KG1 (cell line): ENCODE data around the gene INHBA.

Experiments used
- DNase-seq: peaks from one replicate; lab custom pipeline; 2025; lab: John Stamatoyannopoulos, UW

The INHBA gene

DNA sequence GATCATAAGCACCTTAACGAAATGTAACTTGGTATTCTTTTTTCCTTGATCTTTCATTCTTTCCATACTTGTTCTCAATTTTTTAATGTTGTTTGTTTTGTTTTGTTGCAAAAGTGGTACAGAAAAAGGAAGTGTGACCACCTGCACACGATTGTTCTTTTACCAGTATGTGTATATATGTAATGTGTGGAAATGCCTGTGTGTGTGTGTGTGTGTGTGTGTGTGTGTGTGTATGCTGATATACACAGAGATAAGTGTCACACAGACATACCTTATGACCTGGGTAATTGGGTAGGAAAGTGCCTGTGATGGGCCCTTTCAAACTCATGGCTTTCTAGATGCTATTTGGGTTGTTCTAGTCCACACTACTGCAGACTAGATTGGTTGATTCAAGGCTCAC, 14.0 kb downstream of the INHBA start:
- DNase-seq = no peak

DNA sequence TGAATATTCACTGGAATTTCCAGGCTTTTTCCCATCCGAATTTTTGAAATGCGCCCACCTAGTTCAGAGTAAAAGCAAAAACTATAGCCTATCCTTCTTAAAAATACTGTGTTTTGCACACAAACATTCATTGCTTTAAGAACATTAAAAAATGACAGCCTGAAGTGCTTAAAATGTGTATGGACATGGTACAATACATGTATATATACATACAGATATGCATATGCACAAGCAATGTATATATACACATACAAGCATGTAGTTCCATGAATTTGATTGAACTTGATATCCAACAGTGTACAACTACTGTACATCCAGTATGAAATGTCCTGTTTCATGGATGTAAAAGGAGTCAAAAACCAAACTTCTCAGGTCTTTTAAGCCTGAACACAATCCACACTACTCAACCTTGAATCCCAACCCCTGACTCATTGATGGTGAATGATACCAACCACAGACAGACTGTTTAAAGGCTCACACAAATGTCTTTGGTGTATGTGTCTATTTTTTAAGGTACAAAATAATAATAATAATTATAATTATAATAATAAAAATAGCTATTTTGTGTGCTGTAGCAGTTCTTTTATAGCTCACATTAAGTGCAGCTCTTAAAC, 14.8 kb downstream of the INHBA start:
- no peak for DNase-seq

DNA sequence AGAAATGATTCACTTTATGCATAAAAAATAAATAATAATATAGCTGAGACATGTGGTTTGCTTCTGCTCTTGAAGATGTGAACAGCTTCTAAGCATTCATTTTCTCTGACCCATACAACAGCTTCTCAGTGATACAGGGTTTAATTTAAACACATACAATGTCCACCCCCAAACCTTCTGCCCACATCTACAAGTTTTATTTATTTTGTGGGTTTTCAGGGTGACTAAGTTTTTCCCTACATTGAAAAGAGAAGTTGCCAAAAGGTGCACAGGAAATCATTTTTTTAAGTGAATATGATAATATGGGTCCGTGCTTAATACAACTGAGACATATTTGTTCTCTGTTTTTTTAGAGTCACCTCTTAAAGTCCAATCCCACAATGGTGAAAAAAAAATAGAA, 17.2 kb downstream of the INHBA start:
- DNase-seq = no peak

- no peak for DNase-seq
Observed at GRCh38 chr7:41682422-41682821, 20.5 kb downstream of the INHBA start.

DNA sequence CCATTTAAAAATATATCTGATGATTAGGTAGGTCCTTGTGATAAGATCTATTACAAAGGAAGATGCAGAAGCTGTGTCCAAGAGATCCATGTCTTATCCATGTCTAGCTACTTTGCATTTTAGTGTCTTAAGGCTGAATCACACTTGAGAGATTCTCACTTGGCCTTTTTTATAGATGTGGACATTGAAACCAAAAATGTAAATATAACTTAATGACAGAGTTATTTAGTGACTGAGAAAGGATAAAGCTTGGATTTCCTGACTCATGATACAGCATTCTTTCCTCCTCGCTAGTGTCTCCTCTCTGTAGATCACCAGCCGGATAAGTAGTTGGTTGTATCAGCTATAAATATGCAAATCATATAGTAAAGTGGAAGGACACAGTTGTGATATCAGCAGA, 23.3 kb downstream of the INHBA start:
- DNase-seq = no peak

- DNase-seq = no peak
Observed at GRCh38 chr7:41674505-41675023, 28.3 kb downstream of the INHBA start.

DNA sequence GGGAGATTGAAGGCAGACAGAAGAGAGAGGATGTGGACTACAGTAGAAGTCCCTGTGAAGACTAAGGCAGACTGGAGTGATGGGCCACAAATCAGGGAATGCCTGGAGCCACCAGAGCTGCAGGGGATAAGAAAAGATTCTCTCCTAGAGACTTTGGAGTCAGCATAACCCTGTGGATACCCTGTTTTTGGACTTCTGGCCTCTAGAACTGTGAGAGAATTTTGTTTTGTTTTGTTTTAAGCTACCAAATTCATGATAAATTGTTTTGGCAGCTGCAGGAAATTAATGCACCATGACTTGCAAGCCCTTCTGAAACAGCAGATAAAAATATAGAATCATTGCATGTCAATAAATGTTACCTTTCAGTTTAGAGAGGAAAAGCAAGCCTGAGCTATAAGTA, 41.3 kb downstream of the INHBA start:
- DNase-seq = no peak

DNA sequence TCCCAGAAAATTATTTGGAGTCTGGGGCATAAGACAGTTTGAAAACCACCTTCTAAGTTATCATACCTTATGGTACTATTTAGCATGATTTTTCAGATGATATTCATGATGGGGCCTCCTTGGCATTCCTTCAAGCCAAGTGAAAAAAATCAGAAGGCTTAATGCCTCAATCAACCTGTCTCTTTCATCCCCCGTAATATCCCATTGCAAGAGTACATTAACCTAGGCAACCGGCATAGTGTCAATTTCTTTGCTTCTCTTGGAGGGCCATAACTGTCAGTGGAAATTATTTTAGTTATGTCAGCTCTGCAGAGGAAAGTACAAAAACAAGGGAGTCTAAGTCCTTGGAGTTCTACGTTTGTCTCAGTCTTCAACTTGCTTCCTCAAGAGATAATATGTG, 43.4 kb downstream of the INHBA start:
- DNase-seq = no peak

DNA sequence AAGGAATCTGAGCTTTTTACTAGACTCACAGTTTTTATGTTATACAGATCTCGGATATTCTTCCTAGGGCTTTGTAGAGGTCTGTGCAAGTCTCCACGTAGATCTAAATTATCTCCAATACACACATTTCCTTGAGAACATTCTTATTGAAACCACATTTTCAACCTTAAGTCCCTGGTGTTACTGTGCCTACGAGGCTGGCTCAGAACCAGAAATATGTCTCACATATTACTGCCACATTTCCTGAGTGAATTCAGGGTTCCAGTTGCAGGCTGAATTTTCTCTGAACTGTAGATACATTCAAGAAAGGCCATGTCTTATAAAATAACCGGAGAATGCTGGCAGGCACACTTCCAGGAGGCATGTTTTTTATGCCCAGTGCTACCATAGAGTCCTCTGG, 46.5 kb downstream of the INHBA start:
- DNase-seq = peak; percentile 54

DNA sequence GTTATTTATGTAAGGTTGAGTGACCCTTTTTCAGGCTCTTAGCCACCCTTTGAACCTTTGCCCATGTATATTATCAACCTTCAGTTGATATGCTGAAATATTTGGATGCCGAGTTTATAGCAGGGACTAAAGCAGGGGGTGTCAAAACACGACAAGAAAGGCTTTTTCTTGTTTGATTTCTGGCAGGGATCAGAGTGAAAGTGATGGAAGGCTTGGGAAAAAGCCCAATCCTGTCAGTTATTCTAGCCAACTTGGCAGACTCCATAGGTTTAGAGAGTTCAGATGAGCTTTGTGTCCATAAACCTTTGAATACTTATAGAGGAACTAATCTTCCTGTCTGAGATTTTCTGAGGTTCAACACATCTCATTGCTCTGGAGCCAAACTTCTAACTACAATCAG, 47.5 kb downstream of the INHBA start:
- no peak for DNase-seq

- no peak for DNase-seq
Observed at GRCh38 chr7:41652267-41652666, 50.6 kb downstream of the INHBA start.

GRCh38 chr7:41648501-41648900, 54.4 kb downstream of the INHBA start:
- DNase-seq = no peak

DNA sequence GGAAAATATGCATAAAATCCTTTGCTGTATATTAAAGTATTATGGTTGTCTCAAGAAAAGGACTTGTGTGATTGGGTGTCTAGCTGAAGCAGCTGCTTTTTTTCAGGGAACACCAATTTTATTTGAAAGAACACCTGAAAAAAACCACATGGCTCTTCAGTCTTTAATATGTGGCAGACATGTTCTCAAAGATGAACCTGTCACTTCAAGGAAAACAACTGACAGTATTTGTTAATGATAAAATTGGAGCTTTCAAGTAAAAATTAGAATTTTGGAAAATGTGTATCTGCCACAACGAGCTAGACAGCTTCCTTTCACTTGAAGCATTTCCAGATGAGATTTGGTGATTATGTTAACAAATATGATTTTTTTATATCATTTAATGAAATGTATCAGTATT, 59.3 kb downstream of the INHBA start:
- no peak for DNase-seq

- no peak for DNase-seq
Observed at GRCh38 chr7:41641665-41642014, 61.2 kb downstream of the INHBA start.

- DNase-seq = no peak
Observed at GRCh38 chr7:41641011-41641664, 61.8 kb downstream of the INHBA start.

DNA sequence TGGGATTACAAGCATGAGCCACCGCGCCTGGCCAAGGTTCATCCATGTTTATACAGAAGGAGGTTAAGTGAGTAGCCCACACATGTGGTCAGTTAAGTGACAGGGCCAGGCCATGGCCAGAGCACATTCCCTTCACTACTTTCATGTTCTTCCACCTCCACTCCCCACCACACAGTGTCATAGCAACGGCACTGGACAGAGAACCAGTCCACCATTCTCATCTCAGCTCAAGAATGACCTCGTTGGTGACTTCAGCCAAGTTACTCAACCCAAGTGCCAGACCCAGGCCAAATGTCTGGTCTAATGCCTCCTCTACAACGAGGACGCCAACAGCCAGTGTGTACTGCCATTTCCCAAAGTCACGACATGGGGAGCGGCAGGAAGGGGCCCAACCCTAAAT, 62.4 kb downstream of the INHBA start:
- DNase-seq = no peak

GRCh38 chr7:41637049-41637448, 65.8 kb downstream of the INHBA start:
- no peak for DNase-seq
